H9 (cell line): ENCODE results near the gene ARHGAP4. TPM values are rescaled to one million over a fixed set of nuclear protein-coding genes. Genes with fewer than 3 reads are reported as not detected.

ENCODE experiments used
- DNase-seq: peaks from one replicate; pipeline ENCODE4 v3.0.0-alpha.2; 2017
- H2AFZ ChIP-seq: one replicate; pipeline ENCODE4 v1.6.1; 2013; ENCODE audit warnings: mild to moderate bottlenecking, low read length, control low read depth, moderate library complexity
- H2AK5ac ChIP-seq: 2 replicates; pipeline ENCODE4 v1.6.1; 2013; ENCODE audit warnings: low read length, control low read depth, mixed read lengths; ENCODE audit not compliant: insufficient read length
- H2BK120ac ChIP-seq: one replicate; pipeline ENCODE4 v1.6.1; 2013; ENCODE audit warnings: low read depth, mild to moderate bottlenecking, low read length, control low read depth, inconsistent platforms; ENCODE audit not compliant: poor library complexity, severe bottlenecking
- H2BK12ac ChIP-seq: 2 replicates; pipeline ENCODE4 v1.6.1; 2013; ENCODE audit warnings: low read length, control low read depth, mixed read lengths, low read depth; ENCODE audit not compliant: insufficient read length
- H2BK15ac ChIP-seq: 2 replicates; pipeline ENCODE4 v1.6.1; 2013; ENCODE audit warnings: low read depth, low read length, control low read depth
- H2BK20ac ChIP-seq: one replicate; pipeline ENCODE4 v1.6.1; 2013; ENCODE audit warnings: low read depth, mild to moderate bottlenecking, low read length, control low read depth, inconsistent platforms; ENCODE audit not compliant: poor library complexity, severe bottlenecking
- H2BK5ac ChIP-seq: 2 replicates; pipeline ENCODE4 v1.6.1; 2013; ENCODE audit warnings: low read length, control low read depth, mixed read lengths; ENCODE audit not compliant: insufficient read length
- H3K14ac ChIP-seq: 2 replicates; pipeline ENCODE4 v1.6.1; 2013; ENCODE audit warnings: low read length, control low read depth; ENCODE audit not compliant: insufficient read depth
- H3K18ac ChIP-seq: 2 replicates; pipeline ENCODE4 v1.6.1; 2013; ENCODE audit warnings: low read depth, mild to moderate bottlenecking, mixed read lengths, low read length, control low read depth; ENCODE audit not compliant: insufficient read length
- H3K23ac ChIP-seq: 2 replicates; pipeline ENCODE4 v1.6.1; 2013; ENCODE audit warnings: low read length, control low read depth, mixed read lengths, low read depth; ENCODE audit not compliant: insufficient read length
- H3K23me2 ChIP-seq: 2 replicates; pipeline ENCODE4 v1.6.1; 2013; ENCODE audit warnings: low read depth, mild to moderate bottlenecking, mixed read lengths, low read length, control low read depth; ENCODE audit not compliant: insufficient read length, poor library complexity, severe bottlenecking
- H3K27ac ChIP-seq: 2 replicates; pipeline ENCODE4 v1.5.1; 2013; ENCODE audit warnings: low read length, control low read depth, mixed read lengths, low read depth; ENCODE audit not compliant: insufficient read length
- H3K27me3 ChIP-seq: 2 replicates; pipeline ENCODE4 v1.6.1; 2013; ENCODE audit warnings: low read length, control low read depth, inconsistent platforms; ENCODE audit not compliant: insufficient read depth
- H3K4ac ChIP-seq: 2 replicates; pipeline ENCODE4 v1.6.1; 2013; ENCODE audit warnings: low read depth, mild to moderate bottlenecking, control low read depth, inconsistent platforms, low read length, moderate library complexity
- H3K4me1 ChIP-seq: 2 replicates; pipeline ENCODE4 v1.6.1; 2013; ENCODE audit warnings: low read length, control low read depth, inconsistent platforms; ENCODE audit not compliant: insufficient read depth
- H3K4me2 ChIP-seq: 2 replicates; pipeline ENCODE4 v1.6.1; 2013; ENCODE audit warnings: low read length, control low read depth, mixed read lengths; ENCODE audit not compliant: insufficient read length, insufficient read depth
- H3K56ac ChIP-seq: 2 replicates; pipeline ENCODE4 v1.6.1; 2013; ENCODE audit warnings: low read depth, mild to moderate bottlenecking, mixed read lengths, low read length, control low read depth; ENCODE audit not compliant: insufficient read length
- H3K79me1 ChIP-seq: 2 replicates; pipeline ENCODE4 v1.6.1; 2013; ENCODE audit warnings: low read depth, mild to moderate bottlenecking, moderate library complexity, low read length, control low read depth, inconsistent platforms; ENCODE audit not compliant: insufficient read depth, poor library complexity, severe bottlenecking
- H3K79me2 ChIP-seq: 2 replicates; pipeline ENCODE4 v1.6.1; 2013; ENCODE audit warnings: low read length, control low read depth, inconsistent platforms; ENCODE audit not compliant: insufficient read depth
- H3K9ac ChIP-seq: 2 replicates; pipeline ENCODE4 v1.6.1; 2013; ENCODE audit warnings: low read length, control low read depth, mixed read lengths; ENCODE audit not compliant: insufficient read length; ENCODE audit errors: extremely low read depth
- H3K9me3 ChIP-seq: one replicate; pipeline ENCODE4 v1.6.1; 2013; ENCODE audit warnings: low read depth, low read length, inconsistent platforms; ENCODE audit not compliant: control insufficient read depth
- H3T11ph ChIP-seq: one replicate; pipeline ENCODE4 v1.6.1; 2013; ENCODE audit warnings: mild to moderate bottlenecking, low read length, control low read depth, inconsistent platforms
- H4K20me1 ChIP-seq: one replicate; pipeline ENCODE4 v1.6.1; 2013; ENCODE audit not compliant: control insufficient read depth, insufficient read length, insufficient read depth
- H4K5ac ChIP-seq: 2 replicates; pipeline ENCODE4 v1.6.1; 2013; ENCODE audit warnings: low read depth, mild to moderate bottlenecking, mixed read lengths, low read length, control low read depth; ENCODE audit not compliant: insufficient read length
- H4K8ac ChIP-seq: replicated peaks from 2 replicates; pipeline ENCODE4 v1.6.1; 2013; ENCODE audit warnings: low read length, control low read depth, mixed read lengths, low read depth; ENCODE audit not compliant: insufficient read length
- H4K91ac ChIP-seq: 2 replicates; pipeline ENCODE4 v1.6.1; 2013; ENCODE audit warnings: low read depth, mild to moderate bottlenecking, moderate library complexity, mixed read lengths, low read length, control low read depth; ENCODE audit not compliant: insufficient read length
- H3K27ac Mint-ChIP-seq, 3 experiments: 2 replicates in 2 of 3; 3 replicates in 1 of 3; pipeline ENCODE4 v1.8.0; 2020 to 2021; ENCODE audit warnings: mixed read lengths in 3 of 3, mild to moderate bottlenecking in 1 of 3, moderate library complexity in 1 of 3
- H3K27me3 Mint-ChIP-seq: 2 replicates; pipeline ENCODE4 v1.8.0; 2021; ENCODE audit warnings: low read depth, mild to moderate bottlenecking, moderate library complexity, mixed read lengths
- H3K36me3 Mint-ChIP-seq, 3 experiments: 2 replicates in 2 of 3; 3 replicates in 1 of 3; pipeline ENCODE4 v1.8.0; 2020 to 2021; ENCODE audit warnings: low read depth in 3 of 3, mixed read lengths in 3 of 3; ENCODE audit not compliant: insufficient read depth in 1 of 3
- H3K4me1 Mint-ChIP-seq, 2 experiments: 2 replicates each; pipeline ENCODE4 v1.8.0; 2020; ENCODE audit warnings: mixed read lengths in 2 of 2
- H3K4me3 Mint-ChIP-seq, 2 experiments: 2 replicates in 1 of 2; 3 replicates in 1 of 2; pipeline ENCODE4 v1.8.0; 2020 to 2021; ENCODE audit warnings: mild to moderate bottlenecking in 2 of 2, mixed read lengths in 2 of 2, moderate library complexity in 1 of 2
- H3K9me3 Mint-ChIP-seq, 2 experiments: 2 replicates in 1 of 2; 3 replicates in 1 of 2; pipeline ENCODE4 v1.8.0; 2020; ENCODE audit warnings: mild to moderate bottlenecking in 2 of 2, mixed read lengths in 2 of 2, moderate library complexity in 1 of 2
- CTCF ChIP-seq: fragments of 200-600 bp; sonication (generic); conservative IDR thresholded peaks from 3 replicates; pipeline ENCODE4 v1.8.0; 2021; ENCODE audit warnings: antibody characterized with exemption, mild to moderate bottlenecking
- WGBS: extraction: QIAGEN DNeasy Blood & Tissue Kit; methylation state at CpG from one replicate; pipeline ENCODE4 v1.1.7; 2013; ENCODE audit warnings: missing lambda C conversion rate, low lambda C conversion rate, mixed read lengths; ENCODE audit not compliant: insufficient read length; ENCODE audit errors: extremely low coverage; 5-methylcytosine and 5-hydroxymethylcytosine counted together
- total RNA-seq: library from RNA; stranded (reverse); gene quantifications from 2 replicates; pipeline ENCODE4 v1.2.1, GENCODE V29; 2021

ARHGAP4 gene
- total RNA-seq, 1 experiment from 2014 or later = 37.8 TPM

GRCh38 chrX:153953342-153953830, 27.3 kb upstream of the ARHGAP4 start:
- H2BK120ac ChIP-seq = no peak overlapping the region
- no peak overlapping the region for H2BK15ac ChIP-seq
- no peak overlapping the region for H2AK5ac ChIP-seq
- H3K9me3 Mint-ChIP-seq = no peaks in the 10 kb centered on the region; a peak in 2 of 5 replicates
- H3K79me1 ChIP-seq = no peaks in the 10 kb centered on the region
- H3K27me3 Mint-ChIP-seq = no peaks in the 10 kb centered on the region
- no peak overlapping the region for H3K9ac ChIP-seq
- H3K4me3 Mint-ChIP-seq = no peak overlapping the region; a peak in 1 of 5 replicates
- peaks cover 0 to 19% of the 10 kb centered on the region in 2 experiments; a peak in 3 of 4 replicates for H3K4me1 Mint-ChIP-seq
- no peaks in the 10 kb centered on the region for H4K20me1 ChIP-seq
- H4K91ac ChIP-seq = no peak overlapping the region
- no peak overlapping the region for H3K4me2 ChIP-seq
- peaks cover 69 to 93% (median 87%) of the 10 kb centered on the region in 3 experiments for H3K36me3 Mint-ChIP-seq
- H3K27ac Mint-ChIP-seq = peak overlapping the region in 2 of 3 experiments; percentile 55 to 73; a peak in 3 of 7 replicates
- H3T11ph ChIP-seq = no peak overlapping the region
- peak; percentile 99 for TF ChIP-seq CTCF
- no peak overlapping the region for H4K5ac ChIP-seq
- no peak overlapping the region for H3K4ac ChIP-seq
- no peak overlapping the region for H2BK20ac ChIP-seq
- WGBS = no CpG with 5 or more reads among the region's 33 CpGs
- no peaks in the 10 kb centered on the region for H3K27me3 ChIP-seq
- no peaks in the 10 kb centered on the region for H3K4me1 ChIP-seq
- peak; percentile 74 for DNase-seq
- H3K27ac ChIP-seq = no peak overlapping the region
- no peak overlapping the region for H3K56ac ChIP-seq
- H3K14ac ChIP-seq = peak overlapping the region; percentile 9; the same call in 1 of the 2 replicates
- no peak overlapping the region for H2BK5ac ChIP-seq
- no peak overlapping the region for H4K8ac ChIP-seq
- H3K79me2 ChIP-seq = no peaks in the 10 kb centered on the region
- no peak overlapping the region for H2AFZ ChIP-seq
- H3K23me2 ChIP-seq = no peaks in the 10 kb centered on the region
- no peak overlapping the region for H3K23ac ChIP-seq
- peaks cover 5% of the 10 kb centered on the region for H3K9me3 ChIP-seq
- no peak overlapping the region for H3K18ac ChIP-seq
- no peak overlapping the region for H2BK12ac ChIP-seq
